IPS-NIHi11 (cell line): ENCODE measurements around the gene NBAS.
"Not testable (repeated sequence)": the region's sequence is repeated elsewhere in the genome, so short reads cannot be mapped to it uniquely, and the experiment has no call there.

Experiments
- DNase-seq: peaks from one replicate; pipeline ENCODE4 v3.0.0; 2012; ENCODE audit warnings: mixed read lengths, low spot score

NBAS gene

GRCh38 chr2:15262792-15263191 lies 298.3 kb downstream of the NBAS start:
- DNase-seq = no peak

GRCh38 chr2:15260835-15261234 lies 300.3 kb downstream of the NBAS start:
- DNase-seq = no peak

DNA sequence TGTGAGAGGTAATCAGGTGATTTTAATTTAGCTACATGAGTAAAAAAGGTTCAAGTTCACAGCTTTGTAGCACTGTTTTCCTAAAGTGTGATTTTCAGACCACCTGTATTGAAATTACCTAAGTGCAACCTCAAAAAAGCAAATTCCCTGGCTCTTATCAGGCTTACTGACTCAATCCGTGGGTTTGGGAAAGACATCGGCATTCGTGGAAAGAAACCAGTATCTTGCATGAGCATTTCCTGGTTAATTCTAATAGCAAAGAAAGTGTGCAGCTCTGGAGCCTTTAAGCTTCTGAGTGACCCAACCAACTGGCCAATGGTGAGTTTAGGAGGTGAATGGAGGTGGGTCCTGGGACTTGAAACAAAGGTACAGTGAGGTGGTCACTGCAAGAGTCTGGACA lies 300.9 kb downstream of the NBAS start:
- DNase-seq = no peak

DNA sequence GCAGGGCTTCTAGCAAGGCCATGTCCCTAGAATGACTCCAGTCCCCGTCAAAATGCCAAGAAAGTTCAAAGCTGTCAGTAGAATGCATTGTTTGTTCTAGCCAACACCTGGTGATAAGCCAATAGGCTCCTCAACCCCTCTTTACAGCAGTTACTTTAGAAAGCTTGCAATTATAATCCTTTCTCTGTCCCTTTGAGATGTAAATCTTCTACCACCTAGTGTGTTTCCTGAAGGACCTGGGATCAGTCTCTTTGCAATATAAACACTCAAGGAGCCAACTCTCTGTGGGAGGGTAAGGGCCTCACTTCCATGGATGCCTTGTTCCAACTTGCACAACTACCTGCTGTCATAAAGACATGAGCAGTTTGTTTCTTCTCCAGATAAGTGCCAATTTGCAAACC lies 301.8 kb downstream of the NBAS start:
- peak; percentile 52 for DNase-seq

DNA sequence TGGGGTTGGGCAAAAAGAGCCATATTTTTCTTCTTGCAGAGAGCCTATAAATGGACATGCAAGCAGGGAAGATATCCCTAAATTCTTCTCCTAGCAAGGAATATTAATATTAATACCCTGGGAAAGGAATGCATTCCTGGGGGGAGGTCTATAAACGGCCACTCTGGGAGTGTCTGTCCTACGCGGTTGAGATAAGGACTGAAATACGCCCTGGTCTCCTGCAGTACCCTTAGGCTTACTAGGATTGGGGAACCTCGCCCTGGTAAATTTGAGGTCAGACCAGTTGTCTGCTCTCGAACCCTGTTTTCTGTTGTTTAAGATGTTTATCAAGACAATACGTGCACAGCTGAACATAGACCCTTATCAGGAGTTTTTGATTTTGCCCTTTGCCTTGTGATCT lies 302.7 kb downstream of the NBAS start:
- not testable (repeated sequence) for DNase-seq

DNA sequence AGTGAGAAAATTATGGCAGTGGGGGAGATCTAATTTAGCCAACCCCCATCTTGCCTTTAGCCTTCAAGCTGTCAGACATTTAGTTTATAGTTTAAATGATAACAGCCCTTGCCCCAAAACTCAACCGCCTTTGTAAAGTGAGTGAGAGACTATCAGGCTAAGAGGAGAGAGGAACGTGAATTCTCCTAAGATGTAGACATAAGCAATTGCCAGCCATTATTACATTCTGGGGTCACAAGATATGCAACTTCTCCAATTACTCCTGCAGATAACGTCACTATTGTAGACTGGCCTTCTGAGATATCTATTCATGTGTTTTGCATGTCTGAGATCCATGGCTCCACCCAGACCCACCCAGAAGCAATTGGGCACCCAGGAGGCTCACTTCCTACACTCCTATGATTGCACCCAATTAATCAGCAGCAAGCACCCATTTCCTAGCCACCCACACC lies 307.3 kb downstream of the NBAS start:
- DNase-seq = no peak

DNA sequence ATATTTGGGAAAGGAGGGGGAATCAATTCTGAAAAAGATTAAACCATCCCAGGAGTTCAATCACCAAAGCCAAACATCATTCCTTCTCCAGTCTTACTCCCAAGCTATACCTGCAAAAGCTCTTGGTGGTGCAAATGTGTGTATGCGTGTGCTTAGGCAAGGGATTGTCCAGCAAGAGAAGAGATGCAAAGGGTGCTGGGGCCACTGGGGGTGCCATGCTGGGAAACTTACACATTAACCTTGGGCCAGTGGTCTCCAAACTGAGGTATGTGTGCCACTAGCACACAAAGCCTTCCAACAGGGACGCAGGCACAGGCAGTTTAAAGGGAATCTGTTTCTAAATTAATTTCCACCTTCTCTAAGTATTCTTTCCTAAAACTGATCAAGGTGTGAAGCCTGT lies 307.9 kb downstream of the NBAS start:
- no peak for DNase-seq

GRCh38 chr2:15251753-15252152 lies 309.4 kb downstream of the NBAS start:
- no peak for DNase-seq

DNA sequence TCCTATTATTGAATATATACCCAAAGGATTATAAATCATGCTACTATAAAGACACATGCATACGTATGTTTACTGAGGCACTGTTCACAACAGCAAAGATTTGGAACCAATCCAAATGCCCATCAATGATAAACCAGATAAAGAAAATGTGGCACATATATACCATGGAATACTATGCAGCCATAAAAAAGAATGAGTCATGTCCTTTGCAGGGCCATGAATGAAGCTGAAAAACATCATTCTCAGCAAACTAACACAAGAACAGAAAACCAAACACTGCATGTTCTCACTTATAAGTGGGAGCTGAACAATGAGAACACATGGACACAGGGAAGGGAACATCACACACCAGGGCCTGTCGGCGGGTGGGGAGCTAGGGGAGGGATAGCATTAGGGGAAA lies 310.2 kb downstream of the NBAS start:
- DNase-seq = not testable (repeated sequence)

- DNase-seq = no peak
Observed at GRCh38 chr2:15246870-15247269, 314.3 kb downstream of the NBAS start.

- no peak for DNase-seq
Observed at GRCh38 chr2:15243762-15244161, 317.4 kb downstream of the NBAS start.

- DNase-seq = no peak
Observed at GRCh38 chr2:15242936-15243461, 318.1 kb downstream of the NBAS start.

DNA sequence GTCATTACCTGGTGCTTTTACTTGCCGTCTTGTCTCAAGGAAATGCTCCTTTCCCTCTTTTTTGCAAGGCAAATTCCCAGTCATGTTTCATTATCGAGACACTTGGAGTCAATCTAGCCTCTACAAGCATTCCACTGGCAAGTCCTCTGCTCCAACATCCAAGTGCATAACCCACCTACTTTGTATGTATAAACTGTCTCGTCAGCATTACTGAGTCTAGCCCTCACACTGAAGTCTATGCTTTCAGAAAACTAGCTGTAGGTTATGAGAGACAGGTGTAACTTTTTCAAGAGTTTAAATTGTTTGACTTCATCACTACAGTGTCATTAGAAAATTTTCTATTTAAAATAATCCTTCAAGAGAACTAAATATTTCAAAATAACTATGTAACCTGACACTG lies 319.2 kb downstream of the NBAS start:
- DNase-seq = no peak

- no peak for DNase-seq
Observed at GRCh38 chr2:15241201-15241600, 319.9 kb downstream of the NBAS start.

GRCh38 chr2:15238028-15238427 lies 323.1 kb downstream of the NBAS start:
- DNase-seq = no peak

DNA sequence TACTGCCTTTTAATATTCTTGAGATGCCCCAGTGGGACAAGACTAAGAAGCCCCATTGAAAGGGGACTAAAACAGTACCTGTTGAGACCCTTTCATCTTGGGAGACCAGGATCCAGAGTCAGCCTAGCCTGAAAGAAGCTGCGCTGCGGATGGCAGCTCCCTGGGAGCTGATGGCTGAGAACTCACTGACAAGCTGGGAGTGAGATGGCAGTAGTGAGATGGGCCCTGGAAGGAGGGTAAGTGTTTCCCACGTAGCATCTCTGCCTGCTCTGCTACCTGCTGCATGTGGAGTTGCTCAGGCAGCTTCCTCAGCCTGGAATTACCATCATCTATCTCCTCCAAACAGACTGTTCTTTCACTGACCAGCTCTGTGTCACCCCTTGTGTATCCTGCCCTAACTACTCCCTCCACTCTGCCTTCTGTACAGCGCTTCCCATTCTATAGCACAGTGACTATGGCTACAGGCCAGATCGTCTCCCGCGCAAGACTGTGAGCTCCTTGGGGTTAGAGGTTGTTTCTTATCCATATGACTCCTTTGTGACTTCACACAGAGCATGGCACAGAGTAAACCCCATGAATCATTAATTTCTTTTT lies 330.4 kb downstream of the NBAS start:
- no peak for DNase-seq

DNA sequence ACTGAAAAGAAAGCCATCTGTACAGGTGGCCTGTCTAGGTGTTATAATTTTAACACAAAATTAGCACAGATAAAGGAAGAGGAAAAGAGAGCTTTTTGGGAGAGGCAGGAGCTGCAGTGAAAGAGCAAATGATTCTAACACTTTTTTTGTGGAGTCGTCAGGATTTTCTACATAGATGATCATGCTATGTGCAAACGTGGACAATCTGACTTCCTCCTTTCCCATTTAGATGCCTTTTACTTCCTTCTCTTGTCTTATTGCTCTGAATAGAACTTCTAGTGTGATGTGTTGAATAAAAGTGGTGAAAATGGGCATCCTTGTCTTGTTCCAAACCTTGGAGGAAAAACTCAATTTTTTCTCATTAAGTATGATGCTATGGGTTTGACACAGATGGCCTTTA lies 334.5 kb downstream of the NBAS start:
- no peak for DNase-seq

DNA sequence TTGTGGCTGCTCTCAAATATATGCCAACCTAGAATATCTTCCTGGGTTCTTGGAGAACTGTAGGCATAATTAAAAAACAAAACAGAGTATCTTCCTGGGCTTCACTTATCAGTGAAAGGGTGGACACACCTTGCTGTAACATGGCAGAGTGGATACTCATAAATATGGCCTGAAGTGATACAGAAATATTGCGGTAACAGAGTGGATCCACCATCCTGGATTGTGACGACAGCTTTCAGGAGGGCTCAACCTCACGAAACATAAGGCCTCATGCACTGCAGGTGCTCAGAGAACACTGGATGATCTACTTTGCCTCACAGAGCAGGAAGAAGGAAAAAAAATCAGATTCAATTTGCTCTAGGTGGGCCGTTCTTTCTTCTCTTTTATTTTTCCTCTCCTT lies 336.0 kb downstream of the NBAS start:
- no peak for DNase-seq

DNA sequence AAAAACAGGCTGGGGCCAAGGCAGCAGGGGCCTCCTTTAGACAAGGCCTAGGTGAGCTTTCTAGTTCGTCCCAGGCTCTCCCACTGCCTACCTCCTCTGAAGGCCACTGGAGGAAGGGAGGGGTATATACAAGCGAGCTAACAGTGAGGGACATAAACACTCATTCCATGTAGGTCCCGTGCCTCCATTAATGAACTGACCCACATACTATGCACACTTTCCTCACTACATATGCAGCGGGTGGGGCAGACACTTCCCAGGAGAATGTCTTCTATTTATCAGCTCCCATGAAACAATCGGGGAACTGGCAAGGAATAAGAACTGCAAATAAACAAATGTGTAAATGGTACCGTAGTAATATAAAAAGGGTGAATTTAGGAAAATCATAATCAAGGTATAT lies 336.5 kb downstream of the NBAS start:
- DNase-seq = no peak

DNA sequence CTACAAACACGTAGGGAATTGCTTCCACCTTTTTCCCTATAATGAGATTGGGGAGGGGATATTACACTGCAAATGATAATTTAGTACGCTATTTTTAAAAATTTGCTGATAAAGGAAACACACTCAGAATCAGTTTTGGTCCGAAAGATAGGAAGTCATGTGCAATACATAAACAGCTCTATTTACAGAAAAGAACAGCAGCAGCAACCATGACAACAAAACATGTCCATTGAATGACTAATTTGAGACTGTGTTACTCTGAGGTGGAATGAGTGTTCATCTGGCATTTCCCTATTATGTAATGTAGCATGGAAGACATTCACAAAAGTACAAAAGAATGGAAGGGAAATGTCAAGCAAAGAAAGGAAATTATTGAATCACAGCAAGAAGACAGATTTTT lies 337.2 kb downstream of the NBAS start:
- no peak for DNase-seq

GRCh38 chr2:15222856-15223255 lies 338.3 kb downstream of the NBAS start:
- DNase-seq = no peak

DNA sequence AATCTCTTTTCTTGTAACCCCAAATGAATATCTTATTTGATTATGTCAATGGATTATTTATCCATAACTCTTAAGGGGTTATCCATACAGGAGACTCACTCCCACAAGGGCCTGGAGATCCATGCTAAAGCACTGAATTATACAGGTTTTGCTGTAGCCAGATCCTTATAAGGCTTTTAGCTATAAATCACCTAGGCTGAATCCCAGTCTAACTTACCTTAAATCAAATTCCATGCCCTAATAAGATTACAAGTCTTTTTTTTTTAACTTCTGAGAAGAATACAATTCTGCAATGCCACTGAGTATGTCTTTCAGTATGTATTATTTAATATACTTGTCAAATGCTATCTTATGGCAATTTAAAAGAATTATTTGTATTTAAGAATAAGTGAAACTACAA lies 340.5 kb downstream of the NBAS start:
- no peak for DNase-seq

DNA sequence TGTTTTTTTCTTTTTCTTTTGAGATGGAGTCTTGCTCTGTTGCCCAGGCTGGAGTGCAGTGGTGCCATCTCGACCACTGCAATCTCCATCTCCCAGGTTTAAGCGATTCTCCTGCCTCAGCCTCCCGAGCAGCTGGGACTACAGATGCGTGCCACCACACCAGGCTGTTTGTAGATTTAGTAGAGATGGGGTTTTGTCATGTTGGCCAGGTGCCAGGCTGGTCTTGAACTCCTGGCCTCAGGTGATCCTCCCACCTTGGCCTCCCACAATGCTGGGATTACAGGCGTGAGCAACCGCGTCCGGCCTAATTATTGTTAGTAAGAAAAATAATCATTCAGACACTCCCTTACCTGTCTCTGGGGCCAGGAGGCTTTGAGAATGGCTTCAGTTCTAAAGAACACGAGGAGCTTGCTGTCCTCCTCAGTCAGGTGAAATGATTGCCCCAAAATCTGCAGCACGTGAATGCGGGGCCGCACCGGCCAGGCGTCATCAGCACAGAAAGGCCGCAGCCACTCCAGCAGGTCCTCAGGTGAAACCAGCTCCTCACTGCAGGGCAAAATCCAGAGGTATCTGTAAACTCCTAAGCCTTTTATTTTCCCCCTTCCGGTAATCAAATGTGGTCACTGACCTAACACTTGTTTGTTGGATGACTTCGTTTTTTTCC lies 342.6 kb downstream of the NBAS start:
- DNase-seq = no peak

GRCh38 chr2:15212249-15212648 lies 348.9 kb downstream of the NBAS start:
- DNase-seq = no peak
